ENCODE measurements around the gene ANKRD40. TPM values are rescaled to one million over a fixed set of nuclear protein-coding genes. Genes with fewer than 3 reads are reported as not detected.

Gene ANKRD40
- total and polyA plus RNA-seq, 4 donors: 6.2 to 15.1 (median 9.7) TPM

DNA sequence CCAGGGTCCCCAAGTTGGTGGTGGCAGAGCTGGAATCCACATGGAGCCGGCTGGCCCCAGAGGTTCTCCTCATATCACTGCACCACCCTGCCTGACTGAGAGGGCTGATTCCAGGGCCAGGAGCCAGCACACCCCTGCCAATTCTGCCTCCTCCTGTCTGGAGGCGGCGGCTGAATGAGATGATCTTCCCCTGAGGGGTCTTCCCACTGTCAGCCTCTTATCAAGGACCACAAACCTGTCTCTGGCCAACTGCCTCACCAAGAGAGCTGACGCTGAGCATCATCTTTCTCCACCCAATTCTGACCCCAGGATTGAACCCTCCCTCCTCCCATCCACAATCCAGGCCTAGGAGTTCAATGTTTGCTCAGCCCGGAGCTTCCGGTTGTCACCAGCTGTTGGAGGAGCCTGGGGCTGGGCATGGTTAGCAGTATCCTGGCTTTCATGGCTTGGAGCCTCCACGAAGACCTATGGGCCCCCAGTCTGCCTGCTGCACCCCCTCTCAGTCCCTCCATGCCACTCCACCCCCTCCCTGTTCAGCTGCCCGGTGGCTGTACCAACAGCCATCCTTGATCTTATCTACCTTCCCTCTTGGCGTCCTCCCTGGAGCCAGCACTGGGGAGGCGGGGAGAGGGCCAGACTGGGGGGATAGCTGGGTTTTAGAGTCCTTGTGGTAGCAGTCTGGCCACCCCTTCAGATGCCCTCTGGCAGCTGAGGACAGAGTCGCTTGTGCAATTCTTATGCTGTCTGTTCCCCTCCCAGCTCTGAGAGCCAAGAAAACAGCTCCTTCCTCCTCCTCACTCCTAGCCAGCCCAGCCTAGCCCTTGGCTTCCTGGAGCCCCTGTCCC is 47.5 kb downstream of the ANKRD40 start (continued):
- TF ChIP-seq, protein P1, sequence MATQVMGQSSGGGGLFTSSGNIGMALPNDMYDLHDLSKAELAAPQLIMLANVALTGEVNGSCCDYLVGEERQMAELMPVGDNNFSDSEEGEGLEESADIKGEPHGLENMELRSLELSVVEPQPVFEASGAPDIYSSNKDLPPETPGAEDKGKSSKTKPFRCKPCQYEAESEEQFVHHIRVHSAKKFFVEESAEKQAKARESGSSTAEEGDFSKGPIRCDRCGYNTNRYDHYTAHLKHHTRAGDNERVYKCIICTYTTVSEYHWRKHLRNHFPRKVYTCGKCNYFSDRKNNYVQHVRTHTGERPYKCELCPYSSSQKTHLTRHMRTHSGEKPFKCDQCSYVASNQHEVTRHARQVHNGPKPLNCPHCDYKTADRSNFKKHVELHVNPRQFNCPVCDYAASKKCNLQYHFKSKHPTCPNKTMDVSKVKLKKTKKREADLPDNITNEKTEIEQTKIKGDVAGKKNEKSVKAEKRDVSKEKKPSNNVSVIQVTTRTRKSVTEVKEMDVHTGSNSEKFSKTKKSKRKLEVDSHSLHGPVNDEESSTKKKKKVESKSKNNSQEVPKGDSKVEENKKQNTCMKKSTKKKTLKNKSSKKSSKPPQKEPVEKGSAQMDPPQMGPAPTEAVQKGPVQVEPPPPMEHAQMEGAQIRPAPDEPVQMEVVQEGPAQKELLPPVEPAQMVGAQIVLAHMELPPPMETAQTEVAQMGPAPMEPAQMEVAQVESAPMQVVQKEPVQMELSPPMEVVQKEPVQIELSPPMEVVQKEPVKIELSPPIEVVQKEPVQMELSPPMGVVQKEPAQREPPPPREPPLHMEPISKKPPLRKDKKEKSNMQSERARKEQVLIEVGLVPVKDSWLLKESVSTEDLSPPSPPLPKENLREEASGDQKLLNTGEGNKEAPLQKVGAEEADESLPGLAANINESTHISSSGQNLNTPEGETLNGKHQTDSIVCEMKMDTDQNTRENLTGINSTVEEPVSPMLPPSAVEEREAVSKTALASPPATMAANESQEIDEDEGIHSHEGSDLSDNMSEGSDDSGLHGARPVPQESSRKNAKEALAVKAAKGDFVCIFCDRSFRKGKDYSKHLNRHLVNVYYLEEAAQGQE (IDR thresholded peaks at IDR 0.05): no peak
- TF ChIP-seq, protein P2, sequence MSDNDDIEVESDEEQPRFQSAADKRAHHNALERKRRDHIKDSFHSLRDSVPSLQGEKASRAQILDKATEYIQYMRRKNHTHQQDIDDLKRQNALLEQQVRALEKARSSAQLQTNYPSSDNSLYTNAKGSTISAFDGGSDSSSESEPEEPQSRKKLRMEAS (IDR thresholded peaks at IDR 0.05): peak; percentile 7
- no peak for TF ChIP-seq FOXA1 (IDR thresholded peaks at IDR 0.05)

DNA sequence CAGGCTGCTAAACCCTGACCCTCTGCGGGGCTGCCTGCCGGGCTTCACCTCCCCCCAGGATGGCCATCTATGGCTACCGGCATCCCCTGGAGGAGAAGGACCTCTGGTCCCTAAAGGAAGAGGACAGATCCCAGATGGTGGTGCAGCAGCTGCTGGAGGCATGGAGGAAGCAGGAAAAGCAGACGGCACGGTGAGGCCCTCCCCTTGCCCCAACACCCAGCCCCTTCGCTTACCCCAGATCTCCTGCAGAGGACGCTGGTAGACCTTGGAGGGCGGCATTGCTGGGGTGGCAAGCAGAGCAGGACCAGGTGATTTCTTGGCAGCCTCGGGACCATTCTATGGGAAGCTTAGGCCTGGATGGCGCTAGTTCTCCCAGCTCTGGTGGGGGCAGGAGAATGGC is 48.5 kb downstream of the ANKRD40 start:
- no peak overlapping the region for H3K4me3 ChIP-seq (ENCODE audit: low read depth in 1 of 3, low read length in 3 of 3)

More for the DNA sequence above, 48.5 kb downstream of the ANKRD40 start:
- H3K27me3 ChIP-seq (ENCODE audit: control insufficient read depth in 4 of 4, insufficient read depth in 4 of 4, low read length in 3 of 4): no peaks in the 10 kb centered on the region
- peaks cover 0 to 6% (median under 1%) of the 10 kb centered on the region in 4 donors for H3K36me3 ChIP-seq (ENCODE audit: control insufficient read depth in 4 of 4, insufficient read depth in 3 of 4, low read depth in 1 of 4, low read length in 3 of 4)
- peaks cover 28 to 63% (median 46%) of the 10 kb centered on the region in 4 donors for H3K4me1 ChIP-seq (ENCODE audit: control insufficient read depth in 4 of 4, insufficient read depth in 4 of 4, low read length in 3 of 4)
- H3K9ac ChIP-seq (ENCODE audit: low read depth in 1 of 2, low read length in 2 of 2): no peak overlapping the region
- TF ChIP-seq JUND (IDR thresholded peaks at IDR 0.05): no peak
- no peak for TF ChIP-seq RAD21 (IDR thresholded peaks at IDR 0.05)
- no peak for TF ChIP-seq TAF1 (conservative IDR thresholded peaks at IDR 0.05)
- TF ChIP-seq YY1 (IDR thresholded peaks at IDR 0.05): no peak
- TF ChIP-seq EGR1 (IDR thresholded peaks at IDR 0.05; ENCODE audit: low read depth in 2 of 2): no peak
- no peak for TF ChIP-seq FOXA1 (IDR thresholded peaks at IDR 0.05)
- TF ChIP-seq, protein P3, sequence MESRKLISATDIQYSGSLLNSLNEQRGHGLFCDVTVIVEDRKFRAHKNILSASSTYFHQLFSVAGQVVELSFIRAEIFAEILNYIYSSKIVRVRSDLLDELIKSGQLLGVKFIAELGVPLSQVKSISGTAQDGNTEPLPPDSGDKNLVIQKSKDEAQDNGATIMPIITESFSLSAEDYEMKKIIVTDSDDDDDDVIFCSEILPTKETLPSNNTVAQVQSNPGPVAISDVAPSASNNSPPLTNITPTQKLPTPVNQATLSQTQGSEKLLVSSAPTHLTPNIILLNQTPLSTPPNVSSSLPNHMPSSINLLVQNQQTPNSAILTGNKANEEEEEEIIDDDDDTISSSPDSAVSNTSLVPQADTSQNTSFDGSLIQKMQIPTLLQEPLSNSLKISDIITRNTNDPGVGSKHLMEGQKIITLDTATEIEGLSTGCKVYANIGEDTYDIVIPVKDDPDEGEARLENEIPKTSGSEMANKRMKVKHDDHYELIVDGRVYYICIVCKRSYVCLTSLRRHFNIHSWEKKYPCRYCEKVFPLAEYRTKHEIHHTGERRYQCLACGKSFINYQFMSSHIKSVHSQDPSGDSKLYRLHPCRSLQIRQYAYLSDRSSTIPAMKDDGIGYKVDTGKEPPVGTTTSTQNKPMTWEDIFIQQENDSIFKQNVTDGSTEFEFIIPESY (IDR thresholded peaks at IDR 0.05): no peak
- TF ChIP-seq, protein P2 (IDR thresholded peaks at IDR 0.05): no peak
- no peak for TF ChIP-seq FOXA2 (IDR thresholded peaks at IDR 0.05)
- TF ChIP-seq, protein P1 (IDR thresholded peaks at IDR 0.05): no peak
- no peak for TF ChIP-seq HNF4A (conservative IDR thresholded peaks at IDR 0.05)
- TF ChIP-seq GABPA (IDR thresholded peaks at IDR 0.05 in 1 of 2, conservative IDR thresholded peaks at IDR 0.05 in 1 of 2): no peak
- peak overlapping the region in 1 of 2 donors; percentile 11 for H3K27ac ChIP-seq (ENCODE audit: low read depth in 1 of 2, low read length in 2 of 2)
- H3K9me3 ChIP-seq (ENCODE audit: control insufficient read depth in 4 of 4, low read length in 3 of 4): no peaks in the 10 kb centered on the region
- WGBS: 86% methylated on average over 10 of the region's 10 CpGs
- no peak for DNase-seq (ENCODE audit: low spot score)

Data from liver (tissue), 9 donors.